NB4 (cell line): ENCODE data around the gene TRABD2B.

Experiments used
- DNase-seq: peaks from one replicate; pipeline ENCODE4 v3.0.0; 2010; ENCODE audit warnings: low read depth
- H3K4me3 ChIP-seq: one replicate; pipeline ENCODE4 v1.5.1; 2011; ENCODE audit warnings: mild to moderate bottlenecking, low read depth, low read length, moderate library complexity
- CTCF ChIP-seq: IDR thresholded peaks from one replicate; pipeline ENCODE4 v1.5.1; 2012; ENCODE audit warnings: low read depth, low read length
- MAX ChIP-seq: IDR thresholded peaks from 2 replicates; pipeline ENCODE4 v1.6.1; 2011; ENCODE audit warnings: low read depth, low read length
- MYC ChIP-seq: IDR thresholded peaks from 2 replicates; pipeline ENCODE4 v1.6.1; 2011; ENCODE audit warnings: low read depth, low read length
- POLR2A ChIP-seq: IDR thresholded peaks from 2 replicates; pipeline ENCODE4 v1.6.1; 2011; ENCODE audit warnings: mild to moderate bottlenecking; ENCODE audit not compliant: insufficient read length; ENCODE audit errors: extremely low read depth

TRABD2B gene

GRCh38 chr1:48036710-48037355 lies 39.6 kb upstream of the TRABD2B start:
- DNase-seq = no peak
- H3K4me3 ChIP-seq = no peak overlapping the region

GRCh38 chr1:48035371-48036141 lies 38.4 kb upstream of the TRABD2B start:
- H3K4me3 ChIP-seq = no peak overlapping the region
- no peak for TF ChIP-seq CTCF
- no peak for TF ChIP-seq MAX
- no peak for TF ChIP-seq MYC
- no peak for TF ChIP-seq POLR2A
- no peak for DNase-seq

More at GRCh38 chr1:48036710-48037355, 39.6 kb upstream of the TRABD2B start:
- TF ChIP-seq CTCF = no peak
- TF ChIP-seq MAX = no peak
- no peak for TF ChIP-seq POLR2A
- TF ChIP-seq MYC = no peak

GRCh38 chr1:48033495-48034045 lies 36.4 kb upstream of the TRABD2B start:
- TF ChIP-seq POLR2A (no peak), MYC (no peak), CTCF (no peak), MAX (no peak)
- no peak for DNase-seq
- no peak overlapping the region for H3K4me3 ChIP-seq

- no peak overlapping the region for H3K4me3 ChIP-seq
- TF ChIP-seq MAX = no peak
- no peak for TF ChIP-seq CTCF
- TF ChIP-seq POLR2A = no peak
- no peak for TF ChIP-seq MYC
- no peak for DNase-seq
These were observed 34.5 kb upstream of the TRABD2B start for GRCh38 chr1:48031676-48032075.

- no peak overlapping the region for H3K4me3 ChIP-seq
- TF ChIP-seq MYC = no peak
- no peak for TF ChIP-seq CTCF
- no peak for TF ChIP-seq MAX
- TF ChIP-seq POLR2A = no peak
- no peak for DNase-seq
These were observed 33.6 kb upstream of the TRABD2B start for GRCh38 chr1:48030696-48031365.
